Bronchial epithelial cell (primary cell): ENCODE results near the gene TANK. TPM values are rescaled to one million over a fixed set of nuclear protein-coding genes. Genes with fewer than 3 reads are reported as not detected.

Source experiments
- DNase-seq: peaks from one replicate; pipeline ENCODE4 v3.0.0-alpha.2; 2010; ENCODE audit warnings: low read depth
- FAIRE-seq: peaks from 2 replicates; lab custom pipeline; 2011; peaks lifted over from hg19 to GRCh38; lab: Jason Lieb, UNC
- H3K27me3 ChIP-seq: 2 replicates; pipeline ENCODE4 v1.5.1; 2011; ENCODE audit warnings: low read length; ENCODE audit not compliant: control insufficient read depth, insufficient read depth
- H3K36me3 ChIP-seq: 2 replicates; pipeline ENCODE4 v1.5.1; 2011; ENCODE audit warnings: low read length; ENCODE audit not compliant: control insufficient read depth, insufficient read depth
- H3K4me3 ChIP-seq: 2 replicates; pipeline ENCODE4 v1.5.1; 2011; ENCODE audit warnings: mild to moderate bottlenecking, low read depth, low read length, control low read depth
- CTCF ChIP-seq: IDR thresholded peaks from 2 replicates; pipeline ENCODE4 v1.5.1; 2011; ENCODE audit warnings: mild to moderate bottlenecking, moderate library complexity, low read length, control low read depth, inconsistent platforms; ENCODE audit not compliant: insufficient read depth, severe bottlenecking
- total RNA-seq: library from RNA; depleted of rRNA; stranded (reverse); fragments of >200 nt; gene quantifications from 2 replicates; pipeline ENCODE4 v1.2.1, GENCODE V29; 2014

The TANK gene
- total RNA-seq, 1 donor from 2014 or later = 43.2 TPM

- Histone ChIP-seq H3K27me3 (no peaks in the 10 kb centered on the region), H3K36me3 (peaks cover 2% of the 10 kb centered on the region), H3K4me3 (no peak overlapping the region)
- TF ChIP-seq CTCF = no peak
- FAIRE-seq (no peak), DNase-seq (no peak)
Measured at GRCh38 chr2:161158882-161159281, 1.3 kb upstream of the TANK start.

- Histone ChIP-seq H3K4me3 (no peak overlapping the region), H3K36me3 (peaks cover 6% of the 10 kb centered on the region), H3K27me3 (no peaks in the 10 kb centered on the region)
- FAIRE-seq (no peak), DNase-seq (peak; percentile 11)
- no peak for TF ChIP-seq CTCF
Measured at GRCh38 chr2:161159456-161160225, 587 bp upstream of the TANK start.

GRCh38 chr2:161161074-161161706 lies 962 bp downstream of the TANK start:
- no peak for FAIRE-seq
- TF ChIP-seq CTCF = no peak
- no peak for DNase-seq
- Histone ChIP-seq H3K27me3 (no peaks in the 10 kb centered on the region), H3K4me3 (peak overlapping the region; percentile 86), H3K36me3 (peaks cover 6% of the 10 kb centered on the region)

GRCh38 chr2:161163440-161163839 lies 3.2 kb downstream of the TANK start:
- FAIRE-seq = no peak
- no peaks in the 10 kb centered on the region for H3K27me3 ChIP-seq
- DNase-seq = no peak
- TF ChIP-seq CTCF = no peak
- H3K4me3 ChIP-seq = no peak overlapping the region
- H3K36me3 ChIP-seq = peaks cover 6% of the 10 kb centered on the region

- Histone ChIP-seq H3K36me3 (peaks cover 6% of the 10 kb centered on the region), H3K27me3 (no peaks in the 10 kb centered on the region), H3K4me3 (no peak overlapping the region)
- DNase-seq = no peak
- no peak for TF ChIP-seq CTCF
- no peak for FAIRE-seq
Measured at GRCh38 chr2:161164161-161164560, 3.9 kb downstream of the TANK start.
